DOHH2 (cell line): ENCODE measurements around the gene POPDC3.

ENCODE experiments used
- EZH2phosphoT487 ChIP-seq: fragments of 200-600 bp; sonication (generic); IDR thresholded peaks from 2 replicates; pipeline ENCODE4 v1.6.1; 2017; ENCODE audit warnings: borderline replicate concordance, mild to moderate bottlenecking, antibody characterized with exemption, low read length, moderate library complexity, mixed read lengths
- TF ChIP-seq, protein P1 (sequence below): fragments of 200-600 bp; sonication (generic); IDR thresholded peaks from one replicate; pipeline ENCODE4 v1.5.1; 2014; ENCODE audit warnings: antibody characterized with exemption, mild to moderate bottlenecking, low read depth, low read length; ENCODE audit not compliant: poor library complexity, severe bottlenecking

DNA sequence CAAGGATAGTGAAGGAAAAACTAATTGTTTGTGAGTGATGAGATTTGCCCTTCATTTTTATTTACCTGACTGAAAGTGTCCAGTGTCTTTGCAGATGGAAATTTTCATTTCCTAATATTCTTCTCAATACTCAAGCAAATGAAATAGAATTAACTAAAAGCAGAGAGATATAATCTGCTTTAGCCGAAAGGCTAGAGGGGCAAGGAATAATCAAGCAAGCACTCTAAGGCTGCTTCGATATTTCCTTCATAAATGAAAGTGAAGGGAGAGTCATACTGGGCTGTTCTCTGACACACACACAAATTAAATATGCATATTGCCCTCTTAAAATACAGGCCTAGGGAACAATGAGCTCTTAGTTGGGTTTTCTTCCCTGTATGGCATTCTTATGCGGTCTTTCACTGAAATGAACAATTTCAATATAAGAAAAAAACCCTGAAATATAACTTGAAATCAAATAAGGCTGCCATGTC lies 47.5 kb upstream of the POPDC3 start:
- TF ChIP-seq, protein P1, sequence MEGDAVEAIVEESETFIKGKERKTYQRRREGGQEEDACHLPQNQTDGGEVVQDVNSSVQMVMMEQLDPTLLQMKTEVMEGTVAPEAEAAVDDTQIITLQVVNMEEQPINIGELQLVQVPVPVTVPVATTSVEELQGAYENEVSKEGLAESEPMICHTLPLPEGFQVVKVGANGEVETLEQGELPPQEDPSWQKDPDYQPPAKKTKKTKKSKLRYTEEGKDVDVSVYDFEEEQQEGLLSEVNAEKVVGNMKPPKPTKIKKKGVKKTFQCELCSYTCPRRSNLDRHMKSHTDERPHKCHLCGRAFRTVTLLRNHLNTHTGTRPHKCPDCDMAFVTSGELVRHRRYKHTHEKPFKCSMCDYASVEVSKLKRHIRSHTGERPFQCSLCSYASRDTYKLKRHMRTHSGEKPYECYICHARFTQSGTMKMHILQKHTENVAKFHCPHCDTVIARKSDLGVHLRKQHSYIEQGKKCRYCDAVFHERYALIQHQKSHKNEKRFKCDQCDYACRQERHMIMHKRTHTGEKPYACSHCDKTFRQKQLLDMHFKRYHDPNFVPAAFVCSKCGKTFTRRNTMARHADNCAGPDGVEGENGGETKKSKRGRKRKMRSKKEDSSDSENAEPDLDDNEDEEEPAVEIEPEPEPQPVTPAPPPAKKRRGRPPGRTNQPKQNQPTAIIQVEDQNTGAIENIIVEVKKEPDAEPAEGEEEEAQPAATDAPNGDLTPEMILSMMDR: no peak
- no peak for TF ChIP-seq EZH2phosphoT487
